HCT116 (cell line): Measurements from ENCODE around the gene TLCD2. TPM values are rescaled to one million over a fixed set of nuclear protein-coding genes. Genes with fewer than 3 reads are reported as not detected.

Experiments used
- ATAC-seq: fragments of 200-7000 bp; cut with Tn5 transposase; 2 replicates; pipeline ENCODE4 v1.9.1; 2020; ENCODE audit warnings: mild to moderate bottlenecking, moderate library complexity
- BruUV-seq: library from RNA; stranded (reverse); fragments of 400-500 nt; replicated peaks from 2 replicates; lab custom pipeline; 2021; lab: Mats Ljungman, UMichigan
- CTCF ChIA-PET: fragments of 300-600 bp; sonication (Branson Sonifier 250); formaldehyde crosslinking; loops from one replicate; lab custom pipeline; 2021; ENCODE audit warnings: antibody characterized with exemption; lab: Charles Lee
- POLR2A ChIA-PET: fragments of 300-600, 350-600 bp; sonication (Branson Sonifier 250); formaldehyde crosslinking; loops from one replicate; lab custom pipeline; 2021; ENCODE audit warnings: antibody characterized with exemption; lab: Charles Lee
- RAD21 ChIA-PET, 2 experiments: fragments of 300-600 bp; sonication (Branson Sonifier 250); formaldehyde crosslinking; loops; one replicate each; lab custom pipeline; 2023; ENCODE audit warnings: low total read pairs in 2 of 2; ENCODE audit not compliant: uncharacterized antibody in 2 of 2, unreplicated experiment in 2 of 2, low non-redundant PET in 1 of 2; lab: Charles Lee
- DNase-seq: peaks from one replicate; pipeline ENCODE4 v3.0.0-alpha.2; 2010; ENCODE audit warnings: low read depth, low spot score
- H2AFZ ChIP-seq: fragments of 200-600 bp; shearing (Covaris generic), sonication (generic); 2 replicates; pipeline ENCODE4 v1.6.1; 2017; ENCODE audit warnings: low read depth, mixed run types, mixed read lengths, antibody characterized with exemption, low read length; ENCODE audit not compliant: poor library complexity, severe bottlenecking
- H3K27ac ChIP-seq: 2 replicates; pipeline ENCODE4 v1.5.1; 2012; ENCODE audit warnings: low read depth, low read length
- H3K27me3 ChIP-seq: fragments of 200-600 bp; sonication (generic); 2 replicates; pipeline ENCODE4 v1.6.1; 2016; ENCODE audit warnings: mixed run types, low read length, mixed read lengths; ENCODE audit not compliant: insufficient read depth
- H3K36me3 ChIP-seq, 2 experiments: fragments of 200-500 bp in 1 of 2; fragments of 200-600 bp in 1 of 2; sonication (Bioruptor generic) in 1 of 2; sonication (generic) in 1 of 2; 2 replicates each; pipeline versions ENCODE4 v1.5.1 to v1.6.1; 2014 to 2016; ENCODE audit warnings: low read length in 2 of 2, inconsistent platforms in 1 of 2, mixed read lengths in 1 of 2, mixed run types in 1 of 2; ENCODE audit not compliant: insufficient read depth in 2 of 2, control insufficient read depth in 1 of 2
- H3K4me1 ChIP-seq, 2 experiments: fragments of 200-600 bp in 1 of 2; sonication (generic) in 1 of 2; 2 replicates each; pipeline versions ENCODE4 v1.5.1 to v1.6.1; 2012 to 2017; ENCODE audit warnings: low read length in 2 of 2, inconsistent platforms in 1 of 2, mild to moderate bottlenecking in 1 of 2, mixed read lengths in 1 of 2, mixed run types in 1 of 2, moderate library complexity in 1 of 2; ENCODE audit not compliant: insufficient read depth in 2 of 2, control insufficient read depth in 1 of 2
- H3K4me2 ChIP-seq: fragments of 200-600 bp; sonication (generic); 2 replicates; pipeline ENCODE4 v1.6.1; 2017; ENCODE audit warnings: mixed run types, low read length, mixed read lengths
- H3K4me3 ChIP-seq, 2 experiments: fragments of 200-600 bp in 1 of 2; sonication (generic) in 1 of 2; replicated peaks in 1 of 2; 2 replicates each; pipeline ENCODE4 v1.5.1; 2011 to 2016; ENCODE audit warnings: low read length in 2 of 2, control low read depth in 1 of 2, low read depth in 1 of 2, mild to moderate bottlenecking in 1 of 2, mixed read lengths in 1 of 2, mixed run types in 1 of 2
- H3K79me2 ChIP-seq: fragments of 200-600 bp; sonication (generic); 2 replicates; pipeline ENCODE4 v1.6.1; 2017; ENCODE audit warnings: mild to moderate bottlenecking, mixed run types, low read length, moderate library complexity, mixed read lengths; ENCODE audit not compliant: insufficient read depth
- H3K9ac ChIP-seq: fragments of 200-600 bp; sonication (generic); 2 replicates; pipeline ENCODE4 v1.6.1; 2016; ENCODE audit warnings: low read length, mixed read lengths
- H3K9me2 ChIP-seq: fragments of 200-600 bp; sonication (generic), shearing (Covaris generic); 2 replicates; pipeline ENCODE4 v1.6.1; 2017; ENCODE audit warnings: mixed run types, mild to moderate bottlenecking, moderate library complexity; ENCODE audit not compliant: insufficient read depth
- H3K9me3 ChIP-seq, 2 experiments: fragments of 200-500 bp in 1 of 2; fragments of 200-600 bp in 1 of 2; sonication (Bioruptor generic) in 1 of 2; sonication (generic) in 1 of 2; 2 replicates each; pipeline ENCODE4 v1.6.1; 2014 to 2017; ENCODE audit warnings: low read length in 2 of 2, mixed read lengths in 2 of 2, inconsistent platforms in 1 of 2, low read depth in 1 of 2, mild to moderate bottlenecking in 1 of 2, mixed run types in 1 of 2, moderate library complexity in 1 of 2; ENCODE audit not compliant: control insufficient read depth in 1 of 2, insufficient read depth in 1 of 2
- H4K20me1 ChIP-seq: fragments of 200-600 bp; sonication (generic), shearing (Covaris generic); 2 replicates; pipeline ENCODE4 v1.6.1; 2017; ENCODE audit warnings: mixed run types, mild to moderate bottlenecking, moderate library complexity; ENCODE audit not compliant: insufficient read depth
- CBX3 ChIP-seq: IDR thresholded peaks from 2 replicates; pipeline ENCODE4 v1.6.1; 2012; ENCODE audit warnings: low read depth
- EGR1 ChIP-seq: IDR thresholded peaks from 2 replicates; pipeline ENCODE4 v1.6.1; 2012; ENCODE audit warnings: low read depth
- ELF1 ChIP-seq: IDR thresholded peaks from 2 replicates; pipeline ENCODE4 v1.6.1; 2012; ENCODE audit warnings: low read depth, borderline replicate concordance
- EZH2 ChIP-seq: fragments of 200-600 bp; sonication (generic); IDR thresholded peaks from 2 replicates; pipeline ENCODE4 v1.6.1; 2017; ENCODE audit warnings: antibody characterized with exemption, mixed run types
- EZH2phosphoT487 ChIP-seq: fragments of 200-600 bp; IDR thresholded peaks from 2 replicates; pipeline ENCODE4 v1.6.1; 2018; ENCODE audit warnings: antibody characterized with exemption, borderline replicate concordance
- FOSL1 ChIP-seq: IDR thresholded peaks from 2 replicates; pipeline ENCODE4 v1.6.1; 2012; ENCODE audit warnings: low read depth
- JUND ChIP-seq: IDR thresholded peaks from 2 replicates; pipeline ENCODE4 v1.6.1; 2012
- POLR2AphosphoS5 ChIP-seq: IDR thresholded peaks from 2 replicates; pipeline ENCODE4 v1.6.1; 2011; ENCODE audit warnings: mild to moderate bottlenecking, low read depth, low read length, moderate library complexity
- SIN3A ChIP-seq: IDR thresholded peaks from 2 replicates; pipeline ENCODE4 v1.6.1; 2012; ENCODE audit warnings: low read depth
- SP1 ChIP-seq: IDR thresholded peaks from 2 replicates; pipeline ENCODE4 v1.6.1; 2012; ENCODE audit warnings: low read depth
- SRF ChIP-seq: IDR thresholded peaks from 2 replicates; pipeline ENCODE4 v1.6.1; 2012; ENCODE audit warnings: low read depth
- ZBTB33 ChIP-seq: IDR thresholded peaks from 2 replicates; pipeline ENCODE4 v1.6.1; 2011; ENCODE audit warnings: mild to moderate bottlenecking, low read length, moderate library complexity; ENCODE audit not compliant: insufficient replicate concordance; ENCODE audit errors: extremely low read depth
- ZFX ChIP-seq: fragments of 450-650 bp; IDR thresholded peaks from 2 replicates; pipeline ENCODE4 v1.6.1; 2017
- ZNF274 ChIP-seq: fragments of 200-500 bp; sonication (Bioruptor generic); IDR thresholded peaks from 2 replicates; pipeline ENCODE4 v1.6.1; 2014; ENCODE audit warnings: mild to moderate bottlenecking, low read depth, low read length, inconsistent platforms
- intact Hi-C: fragments of 100-400 bp; cut with micrococcal nuclease; formaldehyde crosslinking; loops from 2 replicates; pipeline ENCODE4 v1.10.0; 2022
- total RNA-seq: library from RNA; stranded (reverse); gene quantifications from one replicate; pipeline ENCODE4 v1.2.1, GENCODE V29; 2021; ENCODE audit not compliant: unreplicated experiment
- TF ChIP-seq, protein P1 (sequence below), 3 experiments: fragments of 200-600 bp in 1 of 3; sonication (generic) in 1 of 3; IDR thresholded peaks in 2 of 3; conservative IDR thresholded peaks in 1 of 3; 2 replicates each; pipeline ENCODE4 v1.5.1; 2012 to 2017; ENCODE audit warnings: low read depth in 2 of 3, low read length in 2 of 3, antibody characterized with exemption in 1 of 3, borderline replicate concordance in 1 of 3, control low read depth in 1 of 3, mild to moderate bottlenecking in 1 of 3, mixed read lengths in 1 of 3, mixed run types in 1 of 3, moderate library complexity in 1 of 3; ENCODE audit not compliant: insufficient read depth in 1 of 3
- TF ChIP-seq, protein P2 (sequence below): IDR thresholded peaks from 2 replicates; pipeline ENCODE4 v1.6.1; 2012; ENCODE audit warnings: low read depth

The TLCD2 gene
- total RNA-seq, 1 experiment from 2014 or later = 1.8 TPM

GRCh38 chr17:1725642-1726511 lies 15.7 kb upstream of the TLCD2 start:
- no peak for ATAC-seq
- CTCF ChIA-PET = interaction anchor here (1.2 kb wide), 1 partner anchor 9 kb away, joined by 5 read pairs; no protein-coding TSS in a partner anchor

More at GRCh38 chr17:1725642-1726511, 15.7 kb upstream of the TLCD2 start:
- Histone ChIP-seq H3K4me3 (peak overlapping the region; percentile 54 to 66), H4K20me1 (no peaks in the 10 kb centered on the region), H3K36me3 (no peaks in the 10 kb centered on the region), H2AFZ (no peak overlapping the region), H3K9ac (peak overlapping the region; percentile 69; the same call in 1 of the 2 replicates), H3K9me2 (no peaks in the 10 kb centered on the region), H3K79me2 (peaks cover 3% of the 10 kb centered on the region; the same call in 1 of the 2 replicates), H3K27me3 (no peaks in the 10 kb centered on the region), H3K9me3 (no peaks in the 10 kb centered on the region), H3K4me2 (peak overlapping the region; percentile 93), H3K27ac (peak overlapping the region; percentile 75; the same call in 1 of the 2 replicates), H3K4me1 (peaks cover 15 to 44% of the 10 kb centered on the region in 2 experiments; a peak in 3 of 4 replicates)
- TF ChIP-seq JUND (no peak), SP1 (no peak), EGR1 (no peak), SRF (no peak), ZFX (no peak), CBX3 (no peak), ZNF274 (no peak), FOSL1 (no peak), POLR2AphosphoS5 (no peak), EZH2phosphoT487 (no peak), ZBTB33 (no peak), EZH2 (no peak), ELF1 (no peak), SIN3A (no peak)
- TF ChIP-seq, protein P1, sequence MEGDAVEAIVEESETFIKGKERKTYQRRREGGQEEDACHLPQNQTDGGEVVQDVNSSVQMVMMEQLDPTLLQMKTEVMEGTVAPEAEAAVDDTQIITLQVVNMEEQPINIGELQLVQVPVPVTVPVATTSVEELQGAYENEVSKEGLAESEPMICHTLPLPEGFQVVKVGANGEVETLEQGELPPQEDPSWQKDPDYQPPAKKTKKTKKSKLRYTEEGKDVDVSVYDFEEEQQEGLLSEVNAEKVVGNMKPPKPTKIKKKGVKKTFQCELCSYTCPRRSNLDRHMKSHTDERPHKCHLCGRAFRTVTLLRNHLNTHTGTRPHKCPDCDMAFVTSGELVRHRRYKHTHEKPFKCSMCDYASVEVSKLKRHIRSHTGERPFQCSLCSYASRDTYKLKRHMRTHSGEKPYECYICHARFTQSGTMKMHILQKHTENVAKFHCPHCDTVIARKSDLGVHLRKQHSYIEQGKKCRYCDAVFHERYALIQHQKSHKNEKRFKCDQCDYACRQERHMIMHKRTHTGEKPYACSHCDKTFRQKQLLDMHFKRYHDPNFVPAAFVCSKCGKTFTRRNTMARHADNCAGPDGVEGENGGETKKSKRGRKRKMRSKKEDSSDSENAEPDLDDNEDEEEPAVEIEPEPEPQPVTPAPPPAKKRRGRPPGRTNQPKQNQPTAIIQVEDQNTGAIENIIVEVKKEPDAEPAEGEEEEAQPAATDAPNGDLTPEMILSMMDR (IDR thresholded peaks at IDR 0.05 in 2 of 3, conservative IDR thresholded peaks at IDR 0.05 in 1 of 3; ENCODE audit: borderline replicate concordance in 1 of 3, insufficient read depth in 1 of 3, low read depth in 2 of 3, low read length in 2 of 3) = no peak
- TF ChIP-seq, protein P2, sequence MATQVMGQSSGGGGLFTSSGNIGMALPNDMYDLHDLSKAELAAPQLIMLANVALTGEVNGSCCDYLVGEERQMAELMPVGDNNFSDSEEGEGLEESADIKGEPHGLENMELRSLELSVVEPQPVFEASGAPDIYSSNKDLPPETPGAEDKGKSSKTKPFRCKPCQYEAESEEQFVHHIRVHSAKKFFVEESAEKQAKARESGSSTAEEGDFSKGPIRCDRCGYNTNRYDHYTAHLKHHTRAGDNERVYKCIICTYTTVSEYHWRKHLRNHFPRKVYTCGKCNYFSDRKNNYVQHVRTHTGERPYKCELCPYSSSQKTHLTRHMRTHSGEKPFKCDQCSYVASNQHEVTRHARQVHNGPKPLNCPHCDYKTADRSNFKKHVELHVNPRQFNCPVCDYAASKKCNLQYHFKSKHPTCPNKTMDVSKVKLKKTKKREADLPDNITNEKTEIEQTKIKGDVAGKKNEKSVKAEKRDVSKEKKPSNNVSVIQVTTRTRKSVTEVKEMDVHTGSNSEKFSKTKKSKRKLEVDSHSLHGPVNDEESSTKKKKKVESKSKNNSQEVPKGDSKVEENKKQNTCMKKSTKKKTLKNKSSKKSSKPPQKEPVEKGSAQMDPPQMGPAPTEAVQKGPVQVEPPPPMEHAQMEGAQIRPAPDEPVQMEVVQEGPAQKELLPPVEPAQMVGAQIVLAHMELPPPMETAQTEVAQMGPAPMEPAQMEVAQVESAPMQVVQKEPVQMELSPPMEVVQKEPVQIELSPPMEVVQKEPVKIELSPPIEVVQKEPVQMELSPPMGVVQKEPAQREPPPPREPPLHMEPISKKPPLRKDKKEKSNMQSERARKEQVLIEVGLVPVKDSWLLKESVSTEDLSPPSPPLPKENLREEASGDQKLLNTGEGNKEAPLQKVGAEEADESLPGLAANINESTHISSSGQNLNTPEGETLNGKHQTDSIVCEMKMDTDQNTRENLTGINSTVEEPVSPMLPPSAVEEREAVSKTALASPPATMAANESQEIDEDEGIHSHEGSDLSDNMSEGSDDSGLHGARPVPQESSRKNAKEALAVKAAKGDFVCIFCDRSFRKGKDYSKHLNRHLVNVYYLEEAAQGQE = no peak
- DNase-seq = no peak
- POLR2A ChIA-PET = no interaction called here
- RAD21 ChIA-PET = no interaction called here
- BruUV-seq = TSS peak; percentile 39
- intact Hi-C loops = no loop called here
